ENCODE results near the gene PARD6A.
"Not testable (repeated sequence)": the region's sequence is repeated elsewhere in the genome, so short reads cannot be mapped to it uniquely, and the experiment has no call there.

The PARD6A gene

DNA sequence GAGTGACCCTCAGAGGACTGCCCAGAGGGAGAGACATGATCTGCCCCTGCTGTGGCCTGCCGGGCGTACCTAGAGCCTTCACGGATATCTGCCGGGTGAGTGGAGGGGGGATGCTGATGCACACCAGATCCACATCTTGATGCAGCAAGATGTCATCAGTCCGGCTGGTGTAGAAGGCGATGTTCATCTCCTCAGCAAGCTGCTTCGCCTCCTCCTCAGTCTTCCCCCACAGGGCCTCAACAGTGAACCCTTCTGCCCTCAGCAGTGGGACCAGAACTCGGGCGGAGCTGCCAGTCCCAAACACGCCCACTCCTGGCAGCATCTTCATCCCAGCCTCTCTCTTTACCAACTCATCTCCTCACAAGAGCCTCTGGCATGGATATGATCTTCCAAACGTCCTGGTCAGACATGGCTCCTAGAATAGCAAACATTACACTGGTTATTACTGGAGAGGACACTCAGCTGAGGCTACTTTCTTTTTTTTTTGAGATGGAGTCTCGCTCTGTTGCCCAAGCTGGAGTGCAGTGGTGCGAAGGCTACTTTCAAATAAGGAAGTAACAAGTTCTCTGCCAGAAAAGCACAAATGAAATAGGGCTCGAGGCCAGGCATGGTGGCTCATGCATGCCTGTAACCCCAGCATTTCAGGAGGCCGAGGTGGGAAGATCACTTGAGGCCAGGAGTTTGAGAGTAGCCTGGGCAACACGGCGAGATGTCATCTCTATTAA, 24.8 kb downstream of the PARD6A start:
- no peak for DNase-seq (ENCODE audit: low read depth in 3 of 3)

DNA sequence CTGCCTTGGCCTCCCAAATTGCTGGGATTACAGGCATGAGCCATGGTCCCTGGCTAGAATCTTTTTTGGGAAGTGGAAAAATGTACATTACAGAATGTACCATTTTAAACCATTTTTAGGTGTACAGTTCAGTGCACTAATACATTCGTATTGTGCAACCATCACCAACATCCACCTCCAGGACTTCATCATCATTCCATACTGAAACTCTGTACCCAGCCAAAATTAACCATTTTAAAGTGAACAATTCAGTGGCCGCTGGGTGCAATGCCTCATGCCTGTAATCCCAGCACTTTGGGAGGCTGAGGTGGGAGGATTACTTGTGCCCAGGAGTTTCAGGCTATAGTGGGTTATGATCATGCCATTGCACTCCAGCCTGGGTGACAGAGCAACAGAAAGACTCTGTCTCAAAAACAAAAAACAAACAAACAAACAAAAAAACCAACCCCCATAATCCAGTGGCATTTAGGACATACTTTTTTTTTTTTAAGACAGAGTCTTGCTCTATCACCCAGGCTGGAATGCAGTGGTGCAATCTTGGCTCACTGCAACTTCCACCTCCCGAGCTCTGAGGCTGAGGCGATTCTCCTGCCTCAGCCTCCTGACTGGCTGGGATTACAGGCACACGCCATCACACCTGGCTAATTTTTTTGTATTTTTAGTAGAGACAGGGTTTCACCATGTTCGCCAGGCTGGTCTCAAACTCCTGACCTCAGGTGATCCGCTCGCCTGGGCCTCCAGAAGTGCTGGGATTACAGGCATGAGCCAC, 32.9 kb downstream of the PARD6A start:
- not testable (repeated sequence) for DNase-seq (ENCODE audit: low read depth in 3 of 3)

DNA sequence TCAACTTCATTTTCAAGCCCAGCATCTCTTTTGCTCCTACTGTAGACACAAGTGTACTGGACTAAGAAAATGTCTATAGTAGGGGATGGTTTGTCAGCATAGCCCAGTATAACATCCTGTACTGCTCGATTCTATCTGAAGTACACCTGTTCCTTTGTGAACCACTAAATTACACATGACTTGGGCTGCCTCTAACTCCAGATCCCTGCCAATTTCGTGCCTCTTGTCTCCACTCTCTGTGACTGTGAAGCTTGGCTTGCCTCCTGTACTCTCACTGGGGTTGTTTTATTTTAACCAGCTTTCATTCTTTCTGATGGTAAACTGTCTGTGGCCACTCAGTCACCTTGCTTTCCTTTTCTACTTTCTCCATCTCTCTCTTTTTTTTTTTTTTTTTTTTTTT, 33.9 kb downstream of the PARD6A start:
- no peak for DNase-seq (ENCODE audit: low read depth in 3 of 3)

DNA sequence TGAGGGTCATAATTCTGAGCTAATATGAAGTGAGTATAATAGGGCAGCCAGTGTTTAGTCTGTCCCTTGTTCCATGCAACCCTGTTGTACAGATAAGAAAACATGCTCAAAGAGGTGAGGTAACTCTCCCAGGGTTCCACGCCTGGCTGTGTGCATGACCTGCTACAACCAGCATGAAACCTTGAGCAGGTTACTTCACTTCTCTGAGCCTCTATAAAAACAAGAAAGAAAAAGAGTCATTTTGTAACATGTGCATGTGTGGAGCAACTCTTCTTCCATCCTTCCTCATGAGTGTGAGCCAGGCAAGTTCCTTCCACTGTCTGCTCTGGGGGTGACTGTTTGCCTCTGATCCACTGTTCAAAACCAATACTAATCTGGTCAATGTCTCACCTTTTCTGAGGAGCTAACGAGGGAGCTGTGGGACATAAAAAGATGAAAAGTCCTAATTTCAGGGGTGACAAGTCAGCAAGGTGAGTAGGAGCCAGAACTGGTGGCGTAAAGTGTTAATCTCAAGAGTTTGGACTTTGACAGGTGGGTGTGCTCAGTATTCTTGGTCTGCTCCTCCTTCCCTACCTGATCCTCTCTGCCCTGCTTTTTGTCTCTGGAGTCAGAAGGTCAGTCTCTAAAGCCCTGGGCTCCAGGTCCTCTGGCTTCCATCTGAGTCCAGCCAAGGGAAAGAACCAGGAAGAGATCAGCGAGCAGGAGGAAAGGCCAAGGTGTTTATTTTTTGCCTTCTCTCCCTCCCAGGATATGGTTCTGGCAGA, 36.8 kb downstream of the PARD6A start:
- no peak for DNase-seq (ENCODE audit: low read depth in 3 of 3)

DNA sequence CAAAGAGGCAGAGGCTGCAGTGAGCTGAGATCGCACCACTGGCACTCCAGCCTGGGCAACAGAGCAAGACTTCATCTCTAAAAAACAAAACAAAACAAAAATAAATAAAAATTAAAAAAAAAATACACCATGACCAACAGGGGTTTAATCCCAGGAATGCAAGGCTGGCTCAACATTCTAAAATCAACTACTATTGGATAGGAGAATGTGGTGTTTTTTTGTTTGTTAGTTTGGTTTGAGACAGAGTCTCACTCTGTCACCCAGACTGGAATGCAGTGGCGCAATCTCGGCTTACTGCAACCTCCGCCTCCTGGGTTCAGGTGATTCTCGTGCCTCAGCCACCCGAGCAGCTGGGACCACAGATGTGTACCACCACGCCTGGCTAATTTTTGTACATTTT, 38.5 kb downstream of the PARD6A start:
- DNase-seq (ENCODE audit: low read depth in 3 of 3) = no peak

DNA sequence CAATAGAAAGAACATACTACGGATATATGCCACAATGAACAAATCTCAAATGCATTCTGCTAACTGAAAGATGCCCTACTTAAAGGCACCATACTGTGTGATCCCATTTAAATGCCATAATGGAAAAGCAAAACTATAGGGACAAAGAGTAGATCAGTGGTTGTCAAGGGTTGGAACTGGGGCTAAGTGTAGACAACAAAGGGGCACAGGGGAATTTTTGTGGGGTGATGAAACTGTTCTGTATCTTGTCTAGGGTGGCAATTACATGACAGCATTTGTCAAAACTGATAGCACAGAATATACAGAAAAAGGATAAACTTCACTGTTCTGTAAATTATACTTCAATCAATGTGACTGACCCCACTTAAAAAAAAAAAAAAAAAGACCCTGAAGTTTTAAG, 40.7 kb downstream of the PARD6A start:
- DNase-seq (ENCODE audit: low read depth in 3 of 3) = no peak

DNA sequence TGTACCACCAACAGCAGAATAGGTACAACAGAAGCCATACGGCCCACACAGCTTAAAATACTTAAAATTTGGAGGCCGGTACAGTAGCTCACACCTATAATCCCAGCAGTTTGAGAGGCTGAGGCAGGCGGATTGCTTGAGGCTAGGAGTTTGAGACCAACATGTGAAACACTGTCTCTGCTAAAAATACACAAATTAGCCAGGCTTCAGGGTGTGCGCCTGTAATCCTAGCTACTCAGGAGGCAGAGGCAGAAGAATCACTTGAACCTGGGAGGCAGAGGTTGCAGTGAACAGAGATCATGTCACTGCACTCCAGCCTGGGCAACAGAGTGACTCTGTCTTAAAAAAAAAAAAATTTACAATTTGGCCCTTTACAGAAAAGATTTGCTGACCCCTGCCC, 41.4 kb downstream of the PARD6A start:
- no peak for DNase-seq (ENCODE audit: low read depth in 3 of 3)

DNA sequence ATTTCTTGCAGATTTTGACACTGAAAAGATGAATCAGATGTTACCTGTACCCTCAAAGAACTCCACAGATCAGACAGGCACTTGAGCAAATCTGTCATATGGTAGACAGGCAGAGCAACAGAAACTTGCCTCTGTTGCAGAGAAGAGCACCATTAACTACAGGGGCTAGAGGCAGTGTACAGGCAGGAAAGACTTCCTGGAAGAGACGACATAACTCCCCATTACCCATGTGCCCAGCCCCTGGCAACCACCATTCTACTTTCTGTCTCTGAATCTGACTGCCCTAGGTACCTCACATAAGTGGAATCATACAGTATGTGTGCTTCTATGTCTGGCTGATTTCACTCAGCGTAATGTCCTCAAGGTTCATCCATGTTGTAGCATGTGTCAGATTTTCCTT, 42.9 kb downstream of the PARD6A start:
- DNase-seq (ENCODE audit: low read depth in 3 of 3) = no peak

DNA sequence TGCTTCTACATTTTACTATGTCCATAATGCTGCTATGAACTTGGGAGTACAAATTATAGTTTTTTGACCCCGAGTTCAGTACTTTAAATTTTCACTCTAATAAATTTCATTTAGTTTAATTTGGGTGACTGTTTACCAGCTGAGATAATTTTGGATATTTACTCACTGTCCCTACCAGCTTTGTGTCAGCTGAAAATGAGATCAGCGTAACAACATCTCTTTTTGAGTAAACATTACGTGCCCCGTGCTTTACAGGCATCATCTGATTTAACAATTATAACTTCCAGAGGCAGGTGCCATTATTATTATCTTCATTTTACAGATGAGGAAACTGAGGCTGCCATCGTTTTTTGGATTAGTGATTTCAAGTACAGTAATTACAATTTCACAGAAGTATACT, 43.4 kb downstream of the PARD6A start:
- no peak for DNase-seq (ENCODE audit: low read depth in 3 of 3)

DNA sequence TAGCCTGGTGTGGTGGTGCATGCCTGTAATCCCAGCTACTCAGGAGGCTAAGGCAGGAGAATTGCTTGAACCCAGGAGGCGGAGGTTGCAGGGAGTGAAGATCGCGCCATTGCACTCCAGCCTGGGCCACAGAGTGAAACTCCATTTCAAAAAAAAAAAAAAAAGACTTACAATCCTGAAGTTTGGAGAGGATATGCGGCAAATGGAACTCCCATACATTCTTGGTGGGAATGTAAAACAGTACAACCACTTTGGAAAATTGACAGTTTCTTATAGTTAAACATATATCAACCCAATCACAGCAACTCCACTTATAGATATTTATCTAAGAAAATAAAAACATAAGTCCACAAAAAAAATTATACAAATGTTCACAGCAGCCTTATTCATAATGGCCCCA, 46.5 kb downstream of the PARD6A start:
- DNase-seq (ENCODE audit: low read depth in 3 of 3) = no peak

DNA sequence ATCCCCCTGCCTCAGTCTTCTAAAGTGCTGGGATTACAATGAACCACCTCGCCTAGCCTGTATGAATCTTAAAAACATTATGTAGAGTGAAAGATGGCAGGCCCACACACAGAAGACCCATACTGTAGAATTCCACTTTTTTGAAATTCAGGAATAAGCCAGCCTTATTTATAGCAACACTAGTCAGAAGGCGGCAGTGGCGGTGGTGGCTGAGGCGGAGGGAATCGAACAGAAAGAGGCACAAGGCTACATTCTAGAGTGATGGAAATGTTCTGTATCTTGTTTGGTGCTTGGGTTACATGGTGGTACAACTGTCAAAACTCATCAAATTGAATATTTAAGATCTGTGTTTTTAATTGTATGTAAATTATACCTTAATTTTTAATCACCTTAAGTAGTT, 47.0 kb downstream of the PARD6A start:
- DNase-seq (ENCODE audit: low read depth in 3 of 3) = no peak

DNA sequence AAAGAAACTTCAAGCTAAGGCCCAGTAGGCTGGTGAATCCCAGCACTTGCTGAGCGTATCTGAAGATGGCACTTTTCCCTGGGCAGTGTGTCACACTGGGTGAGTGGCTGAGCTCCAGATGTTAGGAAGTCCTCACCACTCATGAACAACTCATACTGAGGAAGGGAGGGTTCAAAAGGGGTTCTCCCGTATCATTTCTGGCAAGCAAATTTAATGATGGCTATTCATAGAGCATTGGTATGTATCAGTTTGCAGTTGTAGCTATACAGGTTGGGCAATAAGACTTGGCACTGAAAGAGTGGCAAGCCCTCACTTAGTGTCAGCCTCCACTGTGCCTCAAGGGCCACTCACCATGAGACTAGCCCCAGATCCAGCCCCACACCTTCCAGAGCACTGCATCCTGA, 47.6 kb downstream of the PARD6A start:
- DNase-seq (ENCODE audit: low read depth in 3 of 3) = no peak

DNA sequence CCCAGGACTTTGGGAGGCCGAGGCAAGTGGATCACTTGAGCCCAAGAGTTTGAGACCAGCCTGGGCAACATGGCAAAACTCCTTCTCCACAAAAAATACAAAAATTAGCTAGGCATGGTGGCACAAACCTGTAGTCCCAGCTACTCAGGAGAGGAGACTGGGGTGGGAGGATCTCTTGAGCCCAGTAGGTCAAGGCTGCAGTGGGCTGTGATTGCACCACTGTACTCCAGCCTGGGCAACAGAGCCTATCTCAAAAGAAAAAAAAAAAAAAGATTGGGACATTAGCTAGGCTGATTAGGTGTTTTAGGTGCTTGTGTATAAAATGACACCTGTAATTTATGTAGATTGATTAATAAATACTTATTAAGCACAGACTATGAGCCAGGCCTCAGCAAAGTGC, 48.3 kb downstream of the PARD6A start:
- DNase-seq (ENCODE audit: low read depth in 3 of 3) = no peak

DNA sequence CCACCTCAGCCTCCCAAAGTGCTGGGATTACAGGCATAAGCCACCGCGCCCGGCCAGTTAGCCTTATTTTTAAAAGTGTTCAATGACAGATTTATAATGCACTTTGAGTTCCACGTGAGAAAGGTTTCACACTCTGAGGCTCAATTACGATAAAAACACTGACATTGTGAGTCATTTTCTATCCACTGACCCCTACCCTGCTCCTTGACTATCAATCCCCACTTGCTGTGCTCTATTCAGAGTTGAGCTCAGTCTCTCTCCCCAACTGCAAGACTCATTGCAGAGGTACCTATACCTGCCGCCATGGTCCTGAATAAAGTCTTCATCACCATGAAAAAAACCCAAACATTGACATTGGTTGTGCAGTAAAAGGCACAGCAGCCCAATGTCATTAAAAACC, 49.8 kb downstream of the PARD6A start:
- no peak for DNase-seq (ENCODE audit: low read depth in 3 of 3)
